NCI-H748 (cell line): ENCODE results near the gene TRIM8.

ENCODE experiments used
- DNase-seq: peaks from one replicate; lab custom pipeline; 2025; ENCODE audit not compliant: unreplicated experiment; lab: John Stamatoyannopoulos, UW

TRIM8 gene, protein sequence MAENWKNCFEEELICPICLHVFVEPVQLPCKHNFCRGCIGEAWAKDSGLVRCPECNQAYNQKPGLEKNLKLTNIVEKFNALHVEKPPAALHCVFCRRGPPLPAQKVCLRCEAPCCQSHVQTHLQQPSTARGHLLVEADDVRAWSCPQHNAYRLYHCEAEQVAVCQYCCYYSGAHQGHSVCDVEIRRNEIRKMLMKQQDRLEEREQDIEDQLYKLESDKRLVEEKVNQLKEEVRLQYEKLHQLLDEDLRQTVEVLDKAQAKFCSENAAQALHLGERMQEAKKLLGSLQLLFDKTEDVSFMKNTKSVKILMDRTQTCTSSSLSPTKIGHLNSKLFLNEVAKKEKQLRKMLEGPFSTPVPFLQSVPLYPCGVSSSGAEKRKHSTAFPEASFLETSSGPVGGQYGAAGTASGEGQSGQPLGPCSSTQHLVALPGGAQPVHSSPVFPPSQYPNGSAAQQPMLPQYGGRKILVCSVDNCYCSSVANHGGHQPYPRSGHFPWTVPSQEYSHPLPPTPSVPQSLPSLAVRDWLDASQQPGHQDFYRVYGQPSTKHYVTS

DNA sequence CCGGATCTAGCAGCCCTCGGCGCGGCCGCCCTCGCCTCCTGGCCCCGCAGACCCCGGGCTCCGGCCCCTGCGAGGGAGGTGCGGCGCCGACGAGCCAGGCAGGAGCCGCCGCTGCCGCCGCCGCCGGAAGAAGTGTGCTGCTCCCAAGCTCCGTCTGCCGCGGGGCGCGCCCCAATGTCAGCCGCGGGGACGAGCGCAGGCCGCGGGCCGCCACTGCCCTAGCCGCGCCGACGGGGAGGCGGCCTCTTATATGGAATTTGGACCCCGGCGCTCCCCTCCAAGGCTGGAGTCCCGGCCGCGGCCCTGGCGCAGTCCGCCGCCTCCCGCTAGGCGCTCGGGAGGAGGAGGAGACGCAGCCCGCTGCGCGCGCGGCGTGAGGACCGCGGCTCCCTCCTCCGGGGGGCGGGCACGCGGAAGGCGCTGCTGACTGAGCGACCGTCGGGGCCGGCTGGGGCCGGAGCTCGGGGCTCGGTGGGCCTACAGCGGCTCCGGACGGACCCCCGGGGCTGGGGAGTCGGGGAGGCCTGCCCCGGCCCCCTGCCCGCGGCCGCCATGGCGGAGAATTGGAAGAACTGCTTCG is at the start of gene TRIM8:
TSS of gene TRIM8 (plus strand) at position 414 of the 580 bp plus-strand sequence. CDS start at position 553, 139 bp downstream.
- DNase-seq, result peak; percentile 66

- no peak for DNase-seq
These were observed 49.0 kb upstream of the TRIM8 start for GRCh38 chr10:102595293-102595692.

GRCh38 chr10:102595897-102596296 is 48.4 kb upstream of the TRIM8 start:
- DNase-seq, result no peak

DNA sequence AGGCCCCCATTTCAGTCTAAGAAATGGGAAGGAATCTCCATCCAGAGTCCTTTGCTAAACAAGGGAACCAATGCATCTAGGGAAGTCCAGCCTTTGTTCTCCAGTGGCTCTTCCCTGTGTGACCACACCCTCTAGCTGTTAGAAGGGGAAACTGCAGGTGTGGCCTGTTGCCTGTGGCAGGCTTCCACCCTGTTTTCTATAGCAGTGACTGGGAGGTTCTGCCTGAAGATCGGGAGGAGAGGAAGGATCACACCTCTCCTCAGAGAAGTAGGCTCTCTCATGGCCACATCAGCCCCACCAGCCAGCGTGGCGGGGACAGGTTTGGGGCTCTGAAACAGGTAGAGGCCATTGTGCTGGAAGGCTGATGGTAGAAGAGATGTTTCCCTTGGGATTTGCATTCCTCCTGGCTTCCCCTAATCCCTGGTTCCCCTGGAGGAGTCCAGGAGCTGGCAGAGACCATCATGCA is 47.7 kb upstream of the TRIM8 start:
- DNase-seq, result peak; percentile 65

- no peak for DNase-seq
These were observed 46.9 kb upstream of the TRIM8 start for GRCh38 chr10:102597131-102597991.

DNA sequence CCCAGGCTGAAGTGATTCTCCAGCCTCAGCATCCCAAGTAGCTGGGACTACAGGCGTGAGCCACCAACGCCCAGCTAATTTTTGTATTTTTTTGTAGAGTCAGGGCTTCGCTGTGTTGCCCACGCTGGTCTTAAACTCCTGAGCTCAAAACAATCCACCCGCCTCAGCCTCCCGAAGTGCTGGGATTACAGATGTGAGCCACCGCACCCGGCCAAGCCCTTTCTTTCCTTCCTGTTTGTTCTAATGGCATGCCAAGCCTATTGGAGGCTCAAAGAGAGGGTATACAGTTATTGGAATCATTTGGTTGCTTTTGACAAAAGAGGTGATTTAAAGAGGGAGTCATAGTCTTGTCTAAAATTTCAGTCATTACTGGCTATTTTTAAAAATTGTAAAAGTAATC is 46.0 kb upstream of the TRIM8 start:
- no peak for DNase-seq

- no peak for DNase-seq
These were observed 44.5 kb upstream of the TRIM8 start for GRCh38 chr10:102599565-102600327.

GRCh38 chr10:102600816-102601215 is 43.5 kb upstream of the TRIM8 start:
- DNase-seq, result no peak

GRCh38 chr10:102601639-102602038 is 42.6 kb upstream of the TRIM8 start:
- DNase-seq, result no peak

DNA sequence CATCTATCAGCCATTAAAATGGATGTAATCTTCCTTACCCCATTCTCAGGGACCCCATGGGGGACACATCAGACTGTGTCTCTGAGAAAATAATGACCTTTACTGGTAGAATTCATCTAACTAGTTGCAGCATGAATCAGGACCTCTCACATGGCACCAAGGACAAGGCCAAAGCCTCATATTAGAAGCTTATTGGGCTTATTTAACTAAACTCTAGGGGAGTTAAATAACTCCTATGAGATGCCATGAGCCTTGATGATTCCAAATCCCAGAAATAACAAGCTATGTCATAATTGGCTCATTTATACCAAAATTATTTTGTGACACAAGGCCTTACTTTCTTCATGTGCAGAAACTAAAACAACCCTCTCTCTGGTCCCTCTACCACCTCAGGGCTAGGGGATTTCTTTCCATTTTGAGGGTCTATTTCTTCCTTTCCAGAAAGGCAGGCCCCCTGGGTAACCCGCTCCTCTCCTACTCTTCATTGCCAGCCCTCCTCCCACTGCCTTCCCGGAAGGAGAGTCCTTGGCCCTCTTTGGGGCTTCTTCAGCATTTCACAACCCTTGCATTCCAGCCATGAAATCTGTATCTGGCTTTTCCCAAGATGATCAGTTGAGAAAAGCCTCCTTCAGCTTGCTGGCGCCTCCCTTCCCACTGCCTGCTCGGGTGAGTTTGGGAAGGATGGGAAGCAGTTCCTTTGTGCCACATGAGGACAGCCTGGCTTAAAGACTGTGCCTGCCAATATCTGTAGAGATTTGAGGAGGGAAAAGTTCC is 41.8 kb upstream of the TRIM8 start:
- no peak for DNase-seq

GRCh38 chr10:102603946-102604345 is 40.3 kb upstream of the TRIM8 start:
- no peak for DNase-seq

DNA sequence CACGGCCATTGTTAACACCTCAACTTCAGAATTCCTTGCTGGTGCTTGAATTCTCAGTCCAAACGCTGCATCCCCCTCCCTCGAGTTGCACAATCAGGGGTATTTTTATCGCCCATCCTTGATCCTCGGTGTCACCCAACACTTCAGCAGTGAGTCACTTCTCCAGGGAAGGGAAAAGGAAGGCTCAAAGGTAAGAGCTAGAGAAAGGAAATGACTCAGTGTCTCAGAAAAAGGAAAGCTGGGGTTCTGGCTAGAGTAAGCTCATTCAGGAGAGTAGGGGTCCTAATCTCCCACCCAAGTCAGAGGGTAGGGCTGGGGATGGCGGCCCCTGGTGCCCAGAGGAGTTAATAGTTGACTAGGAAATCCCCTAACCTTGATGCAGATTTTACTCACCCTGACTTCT is 39.8 kb upstream of the TRIM8 start:
- DNase-seq, result no peak

GRCh38 chr10:102605712-102606111 is 38.6 kb upstream of the TRIM8 start:
- no peak for DNase-seq

GRCh38 chr10:102608487-102608886 is 35.8 kb upstream of the TRIM8 start:
- no peak for DNase-seq

- DNase-seq, result no peak
These were observed 33.8 kb upstream of the TRIM8 start for GRCh38 chr10:102610441-102610887.

- no peak for DNase-seq
These were observed 32.7 kb upstream of the TRIM8 start for GRCh38 chr10:102611514-102612087.

DNA sequence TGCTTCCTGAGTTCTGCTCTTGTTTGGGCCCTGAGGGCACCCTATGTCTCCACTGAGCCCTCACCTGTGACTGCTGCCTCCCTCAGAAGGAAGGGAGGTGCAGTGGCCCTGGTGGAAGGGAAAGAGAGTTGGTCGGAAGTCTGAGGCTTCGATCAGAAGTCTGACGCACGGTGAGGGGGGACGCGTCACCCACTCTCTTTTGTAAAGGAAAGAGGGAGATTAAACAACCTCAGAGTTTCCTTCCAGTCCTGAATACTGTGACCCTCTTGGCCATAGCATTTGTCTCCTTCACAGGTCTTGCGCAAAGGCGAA is 31.4 kb upstream of the TRIM8 start:
- no peak for DNase-seq

DNA sequence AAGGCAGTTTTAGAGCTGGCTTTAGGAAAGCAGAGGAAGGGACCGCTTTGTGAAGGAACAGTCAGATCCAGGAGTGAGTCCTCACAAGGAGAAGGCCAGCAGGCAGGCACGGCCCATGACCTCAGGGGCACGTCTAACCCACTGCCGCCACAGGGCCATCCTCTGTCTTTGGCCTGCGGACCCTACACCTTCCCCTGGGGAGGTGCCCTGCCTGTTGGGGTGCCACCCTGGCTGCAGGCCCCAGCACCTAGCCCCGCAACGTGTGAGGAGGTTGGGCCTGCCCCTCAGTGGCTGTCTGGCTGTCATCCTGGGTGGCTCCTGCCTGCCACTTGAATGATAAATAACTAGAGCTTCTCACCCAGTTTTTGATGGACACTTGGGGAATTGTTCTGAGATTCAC is 31.0 kb upstream of the TRIM8 start:
- no peak for DNase-seq

GRCh38 chr10:102613785-102614184 is 30.5 kb upstream of the TRIM8 start:
- no peak for DNase-seq

GRCh38 chr10:102614888-102615287 is 29.4 kb upstream of the TRIM8 start:
- DNase-seq, result no peak
